GM21825 (cell line): ENCODE measurements around the gene ABCB8.
"Not testable (repeated sequence)": the region's sequence is repeated elsewhere in the genome, so short reads cannot be mapped to it uniquely, and the experiment has no call there.

Experiments
- ATAC-seq: cut with Tn5 transposase; IDR thresholded peaks from one replicate; pipeline ENCODE4 v1.9.1; 2021; ENCODE audit warnings: mild to moderate bottlenecking, moderate library complexity; ENCODE audit not compliant: unreplicated experiment

ABCB8 gene

GRCh38 chr7:151013733-151014497 lies 14.3 kb upstream of the ABCB8 start:
- no peak for ATAC-seq

GRCh38 chr7:151014950-151015349 lies 13.3 kb upstream of the ABCB8 start:
- ATAC-seq: no peak

GRCh38 chr7:151015967-151016366 lies 12.3 kb upstream of the ABCB8 start:
- no peak for ATAC-seq

- ATAC-seq: no peak
Observed at GRCh38 chr7:151016505-151016904, 11.7 kb upstream of the ABCB8 start.

- no peak for ATAC-seq
Observed at GRCh38 chr7:151016942-151017341, 11.3 kb upstream of the ABCB8 start.

GRCh38 chr7:151017370-151017952 lies 10.8 kb upstream of the ABCB8 start:
- no peak for ATAC-seq

GRCh38 chr7:151017953-151018420 lies 10.3 kb upstream of the ABCB8 start:
- ATAC-seq: peak; percentile 65

GRCh38 chr7:151018421-151019129 lies 9.7 kb upstream of the ABCB8 start:
- ATAC-seq: no peak

- no peak for ATAC-seq
Observed at GRCh38 chr7:151019130-151019447, 9.2 kb upstream of the ABCB8 start.

- no peak for ATAC-seq
Observed at GRCh38 chr7:151020231-151020630, 8.0 kb upstream of the ABCB8 start.

GRCh38 chr7:151023232-151023631 lies 5.0 kb upstream of the ABCB8 start:
- no peak for ATAC-seq

GRCh38 chr7:151024435-151025056 lies 3.7 kb upstream of the ABCB8 start, which contains the start of gene ATG9B:
Gene ATG9B, minus strand, starts transcription at chr7:151024494. Its CDS starts 71 bp downstream, at chr7:151024423.
- no peak for ATAC-seq

- no peak for ATAC-seq
Observed at GRCh38 chr7:151025924-151026671, 2.2 kb upstream of the ABCB8 start.

GRCh38 chr7:151026771-151027727 lies 1.2 kb upstream of the ABCB8 start:
- ATAC-seq: not testable (repeated sequence)

GRCh38 chr7:151027728-151028130 lies 521 bp upstream of the ABCB8 start:
- not testable (repeated sequence) for ATAC-seq

- no peak for ATAC-seq
Observed at GRCh38 chr7:151028948-151029501, 775 bp downstream of the ABCB8 start.

GRCh38 chr7:151031011-151031410 lies 2.8 kb downstream of the ABCB8 start:
- ATAC-seq: no peak

GRCh38 chr7:151032936-151033863 lies 5.0 kb downstream of the ABCB8 start:
- no peak for ATAC-seq
